ENCODE data around the gene SCARB1.

SCARB1 gene

GRCh38 chr12:124861492-124861891 is 2.2 kb downstream of the SCARB1 start:
- TF ChIP-seq CTCF (conservative IDR thresholded peaks at IDR 0.05; ENCODE audit: low read depth, low read length) = no peak
- peak overlapping the region; percentile 2 for H3K4me3 ChIP-seq (ENCODE audit: low read depth, low read length)
- DNase-seq (ENCODE audit: low read depth) = peak; percentile 81

DNA sequence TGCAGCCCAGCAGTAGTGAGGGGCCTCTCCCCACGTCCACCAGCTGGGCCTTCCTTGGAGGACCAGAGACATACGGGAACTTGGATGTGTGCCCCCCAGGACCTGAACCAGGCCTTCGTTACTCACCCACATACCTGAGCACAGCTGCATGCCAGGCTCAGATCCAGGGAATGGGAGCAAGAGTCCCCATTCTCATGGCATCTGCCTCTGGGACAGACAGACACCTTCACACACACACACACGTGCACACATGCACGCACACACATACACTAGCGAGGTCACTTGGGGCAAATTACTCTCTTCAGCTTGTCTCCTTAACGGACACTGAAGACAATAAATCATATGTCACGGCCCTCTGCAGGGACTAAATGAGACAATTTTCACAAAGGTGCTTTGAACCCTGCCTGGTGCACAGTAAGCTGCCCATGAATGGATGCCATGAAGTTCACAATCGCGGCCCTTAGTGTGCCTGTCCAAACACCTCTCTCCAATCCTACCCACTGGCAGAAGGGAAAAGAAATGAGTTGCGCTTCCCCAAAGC is 5.7 kb downstream of the SCARB1 start:
- no peak for DNase-seq (ENCODE audit: low read depth)
- H3K4me3 ChIP-seq (ENCODE audit: low read depth, low read length) = no peak overlapping the region
- TF ChIP-seq CTCF (conservative IDR thresholded peaks at IDR 0.05; ENCODE audit: low read depth, low read length) = no peak

DNA sequence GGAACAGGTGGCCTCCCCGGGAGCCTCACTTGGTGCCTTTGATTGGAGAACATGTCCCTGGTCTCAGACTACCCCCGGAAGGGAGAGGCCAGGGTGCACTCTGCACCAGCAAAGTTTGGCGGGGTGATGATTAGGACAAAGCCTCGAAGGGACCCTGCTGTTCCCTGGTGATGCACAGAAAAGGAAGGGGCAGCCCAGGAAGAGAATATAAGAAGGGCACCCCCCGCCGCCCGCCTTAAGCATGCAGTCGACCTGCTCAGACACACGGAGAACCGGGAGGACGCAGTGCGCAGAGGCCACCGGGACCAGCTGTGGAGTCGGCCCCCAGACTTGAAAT is 6.9 kb downstream of the SCARB1 start:
- TF ChIP-seq CTCF (conservative IDR thresholded peaks at IDR 0.05; ENCODE audit: low read depth, low read length) = no peak
- no peak overlapping the region for H3K4me3 ChIP-seq (ENCODE audit: low read depth, low read length)

GRCh38 chr12:124856132-124856841 is 7.4 kb downstream of the SCARB1 start:
- peak; percentile 31 for TF ChIP-seq CTCF (conservative IDR thresholded peaks at IDR 0.05; ENCODE audit: low read depth, low read length)
- peak; percentile 53 for DNase-seq (ENCODE audit: low read depth)
- H3K4me3 ChIP-seq (ENCODE audit: low read depth, low read length) = no peak overlapping the region

More for the DNA sequence above, 6.9 kb downstream of the SCARB1 start:
- DNase-seq (ENCODE audit: low read depth) = no peak

GRCh38 chr12:124855275-124855957 is 8.2 kb downstream of the SCARB1 start:
- no peak for TF ChIP-seq CTCF (conservative IDR thresholded peaks at IDR 0.05; ENCODE audit: low read depth, low read length)

GRCh38 chr12:124854637-124855184 is 9.0 kb downstream of the SCARB1 start:
- no peak overlapping the region for H3K4me3 ChIP-seq (ENCODE audit: low read depth, low read length)
- DNase-seq (ENCODE audit: low read depth) = no peak
- peak; percentile 47 for TF ChIP-seq CTCF (conservative IDR thresholded peaks at IDR 0.05; ENCODE audit: low read depth, low read length)

More at GRCh38 chr12:124855275-124855957, 8.2 kb downstream of the SCARB1 start:
- DNase-seq (ENCODE audit: low read depth) = no peak
- no peak overlapping the region for H3K4me3 ChIP-seq (ENCODE audit: low read depth, low read length)
